ENCODE data around the gene PPP1R27. TPM values are rescaled to one million over a fixed set of nuclear protein-coding genes. Genes with fewer than 3 reads are reported as not detected.

PPP1R27 gene
- total and polyA plus RNA-seq, 9 of the 15 experiments (the other 6 are each of a cell fraction or from before 2014, with no cell fraction given): 0.29 to 6.9 (median 1.5) TPM; not detected in 2

DNA sequence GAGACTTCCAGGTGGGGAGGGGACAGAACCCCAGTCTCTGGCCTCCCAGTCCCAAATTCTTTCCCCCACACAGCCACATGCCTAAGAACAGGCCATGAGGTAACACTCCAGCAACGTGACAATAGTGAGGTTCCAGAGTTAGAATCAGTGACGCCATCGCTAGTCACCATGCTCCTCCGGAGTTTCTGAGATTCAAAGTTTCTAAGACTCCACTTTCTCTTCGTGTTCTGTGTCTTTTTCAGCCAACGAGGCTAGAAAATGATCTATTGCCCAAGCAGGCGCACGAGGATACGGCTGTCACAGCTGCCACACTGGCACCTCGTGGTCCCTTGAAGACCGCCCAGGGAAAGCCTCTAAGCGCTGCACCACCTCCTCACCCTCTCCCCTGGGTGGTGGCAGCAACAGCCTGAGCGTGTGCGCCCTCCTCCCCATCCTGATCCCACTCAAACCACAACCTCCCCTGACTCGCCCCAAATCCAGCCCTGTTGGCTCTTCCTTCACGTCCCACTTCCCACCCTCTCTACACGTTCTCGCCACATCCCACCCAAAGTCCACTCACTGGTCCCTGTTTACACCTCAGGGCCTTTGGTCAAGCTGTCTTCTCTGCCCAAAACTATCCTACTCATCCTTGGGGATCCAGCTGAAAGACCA is 2.8 kb downstream of the PPP1R27 start (continued):
- TF ChIP-seq ZNF444 (CRISPR knock-in tag; IDR thresholded peaks at IDR 0.05) (no peak), VEZF1 (CRISPR knock-in tag; IDR thresholded peaks at IDR 0.05) (no peak), ZNF589 (CRISPR knock-in tag; IDR thresholded peaks at IDR 0.05; ENCODE audit: low read depth) (peak; percentile 61; the same call in 1 of the 2 replicates), MGA (IDR thresholded peaks at IDR 0.05) (peak; percentile 89), RBM39 (optimal IDR thresholded peaks at IDR 0.05; ENCODE audit: low read depth, low read length) (no peak), HMG20B (CRISPR knock-in tag; IDR thresholded peaks at IDR 0.05) (no peak), MXI1 (IDR thresholded peaks at IDR 0.05; ENCODE audit: low read depth, low read length) (no peak), RBM17 (IDR thresholded peaks at IDR 0.05; ENCODE audit: borderline replicate concordance, low read depth, low read length) (no peak), PTBP1 (IDR thresholded peaks at IDR 0.05; ENCODE audit: low read depth, low read length) (no peak), ZKSCAN8 (CRISPR knock-in tag; IDR thresholded peaks at IDR 0.05) (no peak)
- TF ChIP-seq, protein P1, sequence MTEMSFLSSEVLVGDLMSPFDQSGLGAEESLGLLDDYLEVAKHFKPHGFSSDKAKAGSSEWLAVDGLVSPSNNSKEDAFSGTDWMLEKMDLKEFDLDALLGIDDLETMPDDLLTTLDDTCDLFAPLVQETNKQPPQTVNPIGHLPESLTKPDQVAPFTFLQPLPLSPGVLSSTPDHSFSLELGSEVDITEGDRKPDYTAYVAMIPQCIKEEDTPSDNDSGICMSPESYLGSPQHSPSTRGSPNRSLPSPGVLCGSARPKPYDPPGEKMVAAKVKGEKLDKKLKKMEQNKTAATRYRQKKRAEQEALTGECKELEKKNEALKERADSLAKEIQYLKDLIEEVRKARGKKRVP (CRISPR knock-in tag; IDR thresholded peaks at IDR 0.05): no peak
